ENCODE data around the gene SEC14L5.
"Not testable (repeated sequence)": the region's sequence is repeated elsewhere in the genome, so short reads cannot be mapped to it uniquely, and the experiment has no call there.

DNA sequence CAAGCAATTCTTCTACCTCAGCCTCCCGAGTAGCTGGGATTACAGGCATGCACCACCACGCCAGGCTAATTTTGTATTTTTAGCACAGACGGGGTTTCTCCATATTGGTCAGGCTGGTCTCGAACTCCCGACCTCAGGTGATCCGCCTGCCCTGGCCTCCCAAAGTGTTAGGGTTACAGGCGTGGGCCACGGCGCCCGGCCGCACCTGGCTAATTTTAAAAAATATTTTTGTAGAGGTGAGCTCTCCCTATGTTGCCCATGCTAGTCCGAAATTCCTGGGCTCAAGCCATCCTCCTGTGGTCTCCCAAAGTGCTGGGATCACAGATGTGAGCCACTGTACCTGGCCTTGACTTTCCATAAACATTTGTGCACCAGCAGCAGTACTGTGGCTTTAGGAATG is 10.1 kb downstream of the SEC14L5 start:
- TF ChIP-seq POLR2A, CTCF (IDR thresholded peaks at IDR 0.05): not testable (repeated sequence)

Data from ovary (tissue), 3 donors.